Measurements from ENCODE around the gene NDEL1.

NDEL1 gene

GRCh38 chr17:8417806-8418205 lies 17.9 kb upstream of the NDEL1 start:
- no peak for DNase-seq

- DNase-seq, result no peak
Measured at GRCh38 chr17:8418471-8418870, 17.2 kb upstream of the NDEL1 start.

GRCh38 chr17:8419305-8419704 lies 16.4 kb upstream of the NDEL1 start:
- no peak for DNase-seq

GRCh38 chr17:8420041-8420934 lies 15.4 kb upstream of the NDEL1 start:
- no peak for DNase-seq

GRCh38 chr17:8421571-8421970 lies 14.1 kb upstream of the NDEL1 start:
- no peak for DNase-seq

- no peak for DNase-seq
Measured at GRCh38 chr17:8426094-8426720, 9.5 kb upstream of the NDEL1 start.

- DNase-seq, result no peak
Measured at GRCh38 chr17:8426802-8427201, 8.9 kb upstream of the NDEL1 start.

- DNase-seq, result no peak
Measured at GRCh38 chr17:8430966-8431365, 4.7 kb upstream of the NDEL1 start.

- DNase-seq, result peak; percentile 44
Measured at GRCh38 chr17:8436169-8436843, 622 bp downstream of the NDEL1 start.

- DNase-seq, result no peak
Measured at GRCh38 chr17:8436844-8437171, 1.1 kb downstream of the NDEL1 start.

- DNase-seq, result no peak
Measured at GRCh38 chr17:8438441-8438840, 2.8 kb downstream of the NDEL1 start.

GRCh38 chr17:8439681-8440080 lies 4.0 kb downstream of the NDEL1 start:
- DNase-seq, result no peak

GRCh38 chr17:8441690-8442089 lies 6.0 kb downstream of the NDEL1 start:
- DNase-seq, result no peak

GRCh38 chr17:8442310-8442709 lies 6.6 kb downstream of the NDEL1 start:
- no peak for DNase-seq

GRCh38 chr17:8443756-8444155 lies 8.1 kb downstream of the NDEL1 start:
- no peak for DNase-seq

- DNase-seq, result no peak
Measured at GRCh38 chr17:8444494-8444893, 8.8 kb downstream of the NDEL1 start.

GRCh38 chr17:8445536-8445935 lies 9.9 kb downstream of the NDEL1 start:
- no peak for DNase-seq

GRCh38 chr17:8447799-8448198 lies 12.1 kb downstream of the NDEL1 start:
- no peak for DNase-seq

GRCh38 chr17:8448310-8448709 lies 12.6 kb downstream of the NDEL1 start:
- no peak for DNase-seq

GRCh38 chr17:8451933-8452614 lies 16.4 kb downstream of the NDEL1 start:
- no peak for DNase-seq

GRCh38 chr17:8453326-8453725 lies 17.6 kb downstream of the NDEL1 start:
- no peak for DNase-seq

GRCh38 chr17:8455665-8456209 lies 20.1 kb downstream of the NDEL1 start:
- DNase-seq, result no peak

- no peak for DNase-seq
Measured at GRCh38 chr17:8458128-8458527, 22.4 kb downstream of the NDEL1 start.

All from NCI-H2171 (cell line).